ENCODE data around the gene FGA.

FGA gene

GRCh38 chr4:154578919-154579318 lies 11.6 kb downstream of the FGA start:
- no peak for DNase-seq

GRCh38 chr4:154577324-154577723 lies 13.2 kb downstream of the FGA start:
- no peak for DNase-seq

GRCh38 chr4:154574311-154574710 lies 16.2 kb downstream of the FGA start:
- DNase-seq, result no peak

DNA sequence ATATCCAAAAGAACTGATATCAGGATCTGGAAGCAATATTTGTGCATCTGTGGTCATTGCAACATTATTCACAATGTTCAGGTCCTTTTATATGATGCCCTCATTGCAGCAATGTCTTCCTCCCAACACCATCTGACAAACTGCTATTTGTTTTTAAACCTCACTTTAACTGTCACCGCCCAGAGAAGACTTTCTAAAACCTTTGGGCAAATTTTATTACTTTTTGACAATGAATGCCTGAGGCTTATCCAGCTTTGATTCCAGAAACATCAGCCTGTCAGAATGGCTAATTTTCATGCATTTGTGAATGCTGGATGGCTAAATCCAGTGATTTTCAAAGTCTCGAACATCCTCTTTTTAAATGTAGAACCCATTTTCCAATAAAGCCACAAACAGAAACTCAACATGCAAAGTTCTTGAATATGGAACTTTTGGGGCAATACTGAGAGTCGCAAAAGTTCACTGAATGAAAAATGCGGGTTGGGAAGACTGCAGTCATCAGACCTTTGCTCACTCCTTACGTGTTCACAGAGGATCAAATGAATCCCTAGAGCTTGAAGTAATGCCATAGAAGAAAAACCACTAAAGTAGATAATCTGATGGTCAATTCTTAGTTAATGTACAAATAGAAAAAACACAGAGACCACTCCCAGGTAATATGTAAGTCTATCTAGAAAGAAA lies 17.2 kb downstream of the FGA start:
- no peak for DNase-seq

- no peak for DNase-seq
Measured at GRCh38 chr4:154569584-154569983, 21.0 kb downstream of the FGA start.

GRCh38 chr4:154569028-154569427 lies 21.5 kb downstream of the FGA start:
- no peak for DNase-seq

DNA sequence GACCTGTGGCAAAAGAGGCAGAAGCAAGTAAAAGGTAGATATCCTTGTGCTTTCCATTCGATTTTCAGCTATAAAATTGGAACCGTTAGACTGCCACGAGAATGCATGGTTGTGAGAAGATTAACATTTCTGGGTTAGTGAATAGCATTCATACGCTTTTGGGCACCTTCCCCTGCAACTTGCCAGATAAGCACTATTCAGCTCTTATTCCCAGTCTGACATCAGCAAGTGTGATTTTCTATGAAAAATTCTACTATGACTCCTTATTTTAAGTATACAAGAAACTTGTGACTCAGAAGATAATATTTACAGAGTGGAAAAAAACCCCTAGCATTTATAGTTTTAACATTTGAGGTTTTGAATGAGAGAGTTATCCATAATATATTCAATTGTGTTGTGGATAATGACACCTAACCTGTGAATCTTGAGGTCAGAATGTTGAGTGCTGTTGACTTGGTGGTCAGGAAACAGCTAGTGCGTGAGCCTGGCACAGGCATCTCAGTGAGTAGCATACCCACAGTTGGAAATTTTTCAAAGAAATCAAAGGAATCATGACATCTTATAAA lies 23.8 kb downstream of the FGA start:
- no peak for DNase-seq

DNA sequence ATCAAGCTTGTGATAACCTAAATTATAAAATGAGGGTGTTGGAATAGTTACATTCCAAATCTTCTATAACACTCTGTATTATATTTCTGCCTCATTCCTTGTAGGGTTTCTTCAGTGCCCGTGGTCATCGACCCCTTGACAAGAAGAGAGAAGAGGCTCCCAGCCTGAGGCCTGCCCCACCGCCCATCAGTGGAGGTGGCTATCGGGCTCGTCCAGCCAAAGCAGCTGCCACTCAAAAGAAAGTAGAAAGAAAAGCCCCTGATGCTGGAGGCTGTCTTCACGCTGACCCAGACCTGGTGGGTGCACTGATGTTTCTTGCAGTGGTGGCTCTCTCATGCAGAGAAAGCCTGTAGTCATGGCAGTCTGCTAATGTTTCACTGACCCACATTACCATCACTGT lies 24.8 kb downstream of the FGA start:
- DNase-seq, result no peak

DNA sequence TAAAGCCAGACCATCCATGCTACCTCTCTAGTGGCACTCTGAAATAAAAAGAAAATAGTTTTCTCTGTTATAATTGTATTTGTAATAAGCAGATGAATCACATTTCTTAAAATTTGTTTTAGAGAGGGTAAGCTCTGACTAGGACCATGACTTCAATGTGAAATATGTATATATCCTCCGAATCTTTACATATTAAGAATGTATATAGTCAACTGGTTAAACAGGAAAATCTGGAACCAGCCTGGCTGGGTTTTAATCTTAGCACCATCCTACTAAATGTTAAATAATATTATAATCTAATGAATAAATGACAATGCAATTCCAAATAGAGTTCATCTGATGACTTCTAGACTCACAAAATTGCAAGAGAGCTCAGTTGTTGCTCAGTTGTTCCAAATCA lies 26.2 kb downstream of the FGA start:
- no peak for DNase-seq

GRCh38 chr4:154562697-154563254 lies 27.8 kb downstream of the FGA start, which contains the start of gene FGB:
Gene FGB (plus strand): TSS chr4:154563011. CDS start chr4:154563019, 8 bp downstream.
- DNase-seq, result no peak

- DNase-seq, result no peak
Measured at GRCh38 chr4:154560824-154561231, 29.7 kb downstream of the FGA start.

GRCh38 chr4:154560419-154560801 lies 30.1 kb downstream of the FGA start:
- no peak for DNase-seq

- DNase-seq, result no peak
Measured at GRCh38 chr4:154559494-154560418, 30.8 kb downstream of the FGA start.

- DNase-seq, result no peak
Measured at GRCh38 chr4:154559141-154559493, 31.4 kb downstream of the FGA start.

- peak; percentile 80 for DNase-seq
Measured at GRCh38 chr4:154551872-154552686, 38.5 kb downstream of the FGA start.

DNA sequence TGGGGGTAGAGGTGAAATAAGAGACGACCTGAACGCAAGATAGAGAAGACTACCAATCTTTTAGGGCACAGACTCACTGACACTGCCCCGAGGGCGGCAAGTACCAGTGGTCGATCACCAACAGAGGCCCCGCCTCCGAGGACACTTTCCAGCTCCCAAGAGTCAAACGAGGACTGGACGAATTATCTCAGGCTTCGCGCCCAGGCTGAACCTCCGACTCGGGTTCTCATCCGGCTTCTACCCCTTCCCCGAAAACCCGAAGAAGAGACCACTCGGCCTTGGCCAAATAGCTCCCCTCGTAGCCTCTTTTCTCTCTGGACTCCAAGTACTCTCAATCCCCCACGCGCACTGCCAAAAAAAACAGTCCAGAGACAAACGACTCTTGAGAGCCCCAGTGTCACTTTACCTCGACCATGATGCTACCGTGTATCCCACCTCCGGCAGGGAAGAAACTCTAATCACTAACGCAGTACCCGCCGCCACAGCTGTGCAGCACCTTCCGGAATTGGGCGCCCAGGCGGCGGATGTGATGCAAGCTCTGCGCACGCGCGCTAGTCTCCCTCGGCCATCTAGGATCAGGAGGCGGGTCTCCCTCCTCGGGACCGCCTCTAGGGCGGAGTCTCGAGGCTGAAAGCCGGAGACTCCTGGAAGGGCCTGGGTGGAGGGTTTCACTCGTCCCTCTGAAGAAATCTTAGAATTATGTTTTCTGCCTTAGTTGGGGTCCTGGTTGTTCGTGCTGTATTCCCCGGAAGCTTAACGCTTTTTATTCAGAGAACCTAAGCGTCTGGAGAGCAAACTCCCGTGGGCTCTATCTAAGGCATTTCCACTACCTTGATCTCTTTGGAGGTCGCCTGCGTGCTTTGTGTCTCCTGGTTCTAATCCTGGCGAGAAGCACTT lies 40.4 kb downstream of the FGA start, which contains the start of gene PLRG1:
PLRG1 (minus strand) TSS at position 507 of the 897 bp plus-strand sequence; CDS start at position 415, 92 bp downstream.
- peak; percentile 97 for DNase-seq

DNA sequence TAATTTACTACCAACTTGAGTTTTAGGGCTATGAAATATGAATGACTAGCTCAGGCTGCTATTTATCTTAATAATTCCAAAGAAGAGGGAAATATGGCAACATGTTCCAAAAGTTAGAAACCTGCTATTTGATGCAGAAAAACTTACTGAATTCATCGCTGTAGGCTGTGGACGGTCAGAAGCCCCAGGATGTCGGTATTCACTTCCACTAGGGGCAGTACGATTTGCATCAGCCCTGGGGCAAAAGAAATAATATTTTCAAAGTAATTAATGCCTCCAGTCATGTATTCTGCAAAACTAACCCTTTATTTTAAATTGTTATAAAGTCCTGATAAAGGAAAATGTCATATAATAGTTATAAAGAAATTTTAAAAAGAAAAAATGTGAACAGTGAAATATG lies 44.9 kb downstream of the FGA start:
- no peak for DNase-seq

- DNase-seq, result no peak
Measured at GRCh38 chr4:154542271-154542879, 48.2 kb downstream of the FGA start.

Data from right hindlimb (tissue), 1 donor.